ENCODE results near the gene AGBL4. TPM values are rescaled to one million over a fixed set of nuclear protein-coding genes. Genes with fewer than 3 reads are reported as not detected.

The AGBL4 gene
- polyA plus RNA-seq, 4 donors: 0.99 to 1.5 (median 1.0) TPM

GRCh38 chr1:48790397-48790796 lies 1233.4 kb downstream of the AGBL4 start:
- DNase-seq (ENCODE audit: low read depth in 4 of 4, low spot score in 2 of 4): no peak

GRCh38 chr1:48789903-48790302 lies 1233.9 kb downstream of the AGBL4 start:
- DNase-seq (ENCODE audit: low read depth in 4 of 4, low spot score in 2 of 4): no peak

GRCh38 chr1:48785869-48786268 lies 1237.9 kb downstream of the AGBL4 start:
- DNase-seq (ENCODE audit: low read depth in 4 of 4, low spot score in 2 of 4): no peak

GRCh38 chr1:48784301-48784700 lies 1239.5 kb downstream of the AGBL4 start:
- no peak for DNase-seq (ENCODE audit: low read depth in 4 of 4, low spot score in 2 of 4)

GRCh38 chr1:48777219-48777895 lies 1246.4 kb downstream of the AGBL4 start:
- peak in 1 of 4 donors; percentile 17 for DNase-seq (ENCODE audit: low read depth in 4 of 4, low spot score in 2 of 4)

GRCh38 chr1:48776393-48777218 lies 1247.1 kb downstream of the AGBL4 start, which contains the start of gene BEND5:
Gene BEND5 (minus strand): TSS chr1:48776891. CDS start chr1:48776831, 60 bp downstream.
- peak in 3 of 4 donors; percentile 67 to 79 (median 70) for DNase-seq (ENCODE audit: low read depth in 4 of 4, low spot score in 2 of 4)

- DNase-seq (ENCODE audit: low read depth in 4 of 4, low spot score in 2 of 4): peak in 2 of 4 donors; percentile 32 to 56
These were observed 1247.8 kb downstream of the AGBL4 start for GRCh38 chr1:48775831-48776392.

- no peak for DNase-seq (ENCODE audit: low read depth in 4 of 4, low spot score in 2 of 4)
These were observed 1250.6 kb downstream of the AGBL4 start for GRCh38 chr1:48773133-48773532.

- DNase-seq (ENCODE audit: low read depth in 4 of 4, low spot score in 2 of 4): no peak
These were observed 1251.5 kb downstream of the AGBL4 start for GRCh38 chr1:48772211-48772610.

GRCh38 chr1:48771561-48771960 lies 1252.2 kb downstream of the AGBL4 start:
- no peak for DNase-seq (ENCODE audit: low read depth in 4 of 4, low spot score in 2 of 4)

- DNase-seq (ENCODE audit: low read depth in 4 of 4, low spot score in 2 of 4): no peak
These were observed 1255.7 kb downstream of the AGBL4 start for GRCh38 chr1:48767975-48768510.

GRCh38 chr1:48765335-48765734 lies 1258.4 kb downstream of the AGBL4 start:
- DNase-seq (ENCODE audit: low read depth in 4 of 4, low spot score in 2 of 4): no peak

- no peak for DNase-seq (ENCODE audit: low read depth in 4 of 4, low spot score in 2 of 4)
These were observed 1261.8 kb downstream of the AGBL4 start for GRCh38 chr1:48761986-48762385.

- DNase-seq (ENCODE audit: low read depth in 4 of 4, low spot score in 2 of 4): no peak
These were observed 1262.3 kb downstream of the AGBL4 start for GRCh38 chr1:48761411-48761810.

- no peak for DNase-seq (ENCODE audit: low read depth in 4 of 4, low spot score in 2 of 4)
These were observed 1262.9 kb downstream of the AGBL4 start for GRCh38 chr1:48760857-48761256.

- DNase-seq (ENCODE audit: low read depth in 4 of 4, low spot score in 2 of 4): no peak
These were observed 1264.8 kb downstream of the AGBL4 start for GRCh38 chr1:48758976-48759375.

- DNase-seq (ENCODE audit: low read depth in 4 of 4, low spot score in 2 of 4): no peak
These were observed 1266.4 kb downstream of the AGBL4 start for GRCh38 chr1:48757363-48757762.

GRCh38 chr1:48756683-48757316 lies 1267.0 kb downstream of the AGBL4 start:
- no peak for DNase-seq (ENCODE audit: low read depth in 4 of 4, low spot score in 2 of 4)

GRCh38 chr1:48753293-48753692 lies 1270.5 kb downstream of the AGBL4 start:
- DNase-seq (ENCODE audit: low read depth in 4 of 4, low spot score in 2 of 4): no peak

GRCh38 chr1:48750109-48750508 lies 1273.6 kb downstream of the AGBL4 start:
- no peak for DNase-seq (ENCODE audit: low read depth in 4 of 4, low spot score in 2 of 4)

GRCh38 chr1:48749068-48749467 lies 1274.7 kb downstream of the AGBL4 start:
- DNase-seq (ENCODE audit: low read depth in 4 of 4, low spot score in 2 of 4): no peak

Measured in left renal cortex interstitium (tissue), 4 donors.